Measurements from ENCODE around the gene GPR39. TPM values are rescaled to one million over a fixed set of nuclear protein-coding genes. Genes with fewer than 3 reads are reported as not detected.

The GPR39 gene
- 7.2 to 9.0 TPM (median 8.1 TPM) in 5 replicates for total RNA-seq (2022; extraction: Qiagen RNA extraction; ENCODE audit: low read depth)

GRCh38 chr2:132416723-132417395, at the start of gene GPR39:
Gene GPR39, plus strand, starts transcription at chr2:132416805.

GRCh38 chr2:132669908-132670495, 253.4 kb downstream of the GPR39 start, which contains the start of gene LYPD1:
Gene LYPD1, minus strand, starts transcription at chr2:132670205. Its CDS starts 273 bp downstream, at chr2:132669932.

Measured in A549 treated with GW870086 at 1 μM for 4 hours (cell line).